Activated T-helper 1 cell treated with anti-CD3 and anti-CD28 coated beads, Interleukin-12 subunit alpha, Interleukin-12 subunit beta, Interleukin-2, Interleukin-4 antibody, amounts not matched to agents 30 ng/mL and 10 ng/mL and 1 ng/mL, durations not matched to agents 14 hours and 24 hours and 36 hours (primary cell): ENCODE measurements around the gene RUNX2. TPM values are rescaled to one million over a fixed set of nuclear protein-coding genes. Genes with fewer than 3 reads are reported as not detected.
A peak's percentile ranks its signal among the peaks of the same experiment; 100 is the strongest.

Experiments used
- DNase-seq: peaks from one replicate; pipeline ENCODE4 v3.0.0; 2021; ENCODE audit warnings: low spot score
- H3K27ac Mint-ChIP-seq: one replicate; pipeline ENCODE4 v1.8.0; 2021; ENCODE audit warnings: mild to moderate bottlenecking, mixed read lengths
- H3K27me3 Mint-ChIP-seq: one replicate; pipeline ENCODE4 v1.8.0; 2022; ENCODE audit warnings: mild to moderate bottlenecking, moderate library complexity, mixed read lengths; ENCODE audit not compliant: insufficient read depth
- H3K36me3 Mint-ChIP-seq: one replicate; pipeline ENCODE4 v1.8.0; 2021; ENCODE audit warnings: low read depth, mixed read lengths
- H3K4me1 Mint-ChIP-seq: one replicate; pipeline ENCODE4 v1.8.0; 2021; ENCODE audit warnings: low read depth, mixed read lengths
- H3K4me3 Mint-ChIP-seq: one replicate; pipeline ENCODE4 v1.8.0; 2021; ENCODE audit warnings: mild to moderate bottlenecking, moderate library complexity, mixed read lengths
- H3K9me3 Mint-ChIP-seq: one replicate; pipeline ENCODE4 v1.8.0; 2021; ENCODE audit warnings: mixed read lengths
- intact Hi-C: fragments of 100-400 bp; cut with micrococcal nuclease; formaldehyde crosslinking; loops from one replicate; pipeline ENCODE4 v1.15.1; 2024
- total RNA-seq: library from RNA; stranded (reverse); gene quantifications from 2 replicates; pipeline ENCODE4 v1.2.3, GENCODE V29; 2022

The RUNX2 gene
- total RNA-seq, 1 donor from 2014 or later: 12.7 TPM

GRCh38 chr6:45493761-45494160, 165.6 kb downstream of the RUNX2 start:
- Mint-ChIP-seq H3K4me1 (peaks cover 61% of the 10 kb centered on the region), H3K27ac (no peak overlapping the region), H3K4me3 (no peak overlapping the region), H3K27me3 (no peaks in the 10 kb centered on the region), H3K9me3 (no peaks in the 10 kb centered on the region), H3K36me3 (peaks cover 29% of the 10 kb centered on the region)
- intact Hi-C loops: no loop called here
- no peak for DNase-seq

- DNase-seq: no peak
- peaks cover 27% of the 10 kb centered on the region for H3K36me3 Mint-ChIP-seq
- intact Hi-C loops: no loop called here
Observed at GRCh38 chr6:45494416-45495135, 166.4 kb downstream of the RUNX2 start.

GRCh38 chr6:45495429-45496084, 167.4 kb downstream of the RUNX2 start:
- H3K4me1 Mint-ChIP-seq: peaks cover 46% of the 10 kb centered on the region
- peak; percentile 8 for DNase-seq
- intact Hi-C loops: no loop called here
- peaks cover 30% of the 10 kb centered on the region for H3K36me3 Mint-ChIP-seq
- peak overlapping the region; percentile 78 for H3K27ac Mint-ChIP-seq
- H3K4me3 Mint-ChIP-seq: peak overlapping the region; percentile 24
- no peaks in the 10 kb centered on the region for H3K27me3 Mint-ChIP-seq
- no peaks in the 10 kb centered on the region for H3K9me3 Mint-ChIP-seq

More at GRCh38 chr6:45494416-45495135, 166.4 kb downstream of the RUNX2 start:
- no peaks in the 10 kb centered on the region for H3K9me3 Mint-ChIP-seq
- no peak overlapping the region for H3K4me3 Mint-ChIP-seq
- no peaks in the 10 kb centered on the region for H3K27me3 Mint-ChIP-seq
- H3K4me1 Mint-ChIP-seq: peaks cover 56% of the 10 kb centered on the region
- H3K27ac Mint-ChIP-seq: peak overlapping the region; percentile 56

GRCh38 chr6:45496085-45496433, 167.9 kb downstream of the RUNX2 start:
- Mint-ChIP-seq H3K9me3 (no peaks in the 10 kb centered on the region), H3K4me1 (peaks cover 42% of the 10 kb centered on the region), H3K27me3 (no peaks in the 10 kb centered on the region), H3K36me3 (peaks cover 32% of the 10 kb centered on the region), H3K27ac (peak overlapping the region; percentile 78), H3K4me3 (peak overlapping the region; percentile 20)
- DNase-seq: no peak
- intact Hi-C loops: no loop called here

GRCh38 chr6:45498591-45498990, 170.5 kb downstream of the RUNX2 start:
- Mint-ChIP-seq H3K27me3 (no peaks in the 10 kb centered on the region), H3K36me3 (peaks cover 42% of the 10 kb centered on the region), H3K4me1 (peaks cover 45% of the 10 kb centered on the region), H3K4me3 (no peak overlapping the region), H3K27ac (no peak overlapping the region), H3K9me3 (no peaks in the 10 kb centered on the region)
- DNase-seq: no peak
- intact Hi-C loops: no loop called here

GRCh38 chr6:45500924-45501816, 173.0 kb downstream of the RUNX2 start:
- Mint-ChIP-seq H3K36me3 (peaks cover 30% of the 10 kb centered on the region), H3K27ac (no peak overlapping the region), H3K9me3 (no peaks in the 10 kb centered on the region), H3K4me3 (no peak overlapping the region), H3K4me1 (peaks cover 36% of the 10 kb centered on the region), H3K27me3 (no peaks in the 10 kb centered on the region)
- intact Hi-C loops: no loop called here
- DNase-seq: no peak

- Mint-ChIP-seq H3K27ac (no peak overlapping the region), H3K4me1 (peaks cover 23% of the 10 kb centered on the region), H3K27me3 (no peaks in the 10 kb centered on the region), H3K4me3 (no peak overlapping the region), H3K9me3 (no peaks in the 10 kb centered on the region), H3K36me3 (peaks cover 26% of the 10 kb centered on the region)
- intact Hi-C loops: no loop called here
- DNase-seq: no peak
Observed at GRCh38 chr6:45502456-45502855, 174.3 kb downstream of the RUNX2 start.

- intact Hi-C loops: no loop called here
- Mint-ChIP-seq H3K4me1 (peaks cover 12% of the 10 kb centered on the region), H3K9me3 (no peaks in the 10 kb centered on the region), H3K27ac (no peak overlapping the region), H3K36me3 (peaks cover 25% of the 10 kb centered on the region), H3K27me3 (no peaks in the 10 kb centered on the region), H3K4me3 (no peak overlapping the region)
- no peak for DNase-seq
Observed at GRCh38 chr6:45504947-45505346, 176.8 kb downstream of the RUNX2 start.

- peaks cover 25% of the 10 kb centered on the region for H3K36me3 Mint-ChIP-seq
- DNase-seq: no peak
- H3K4me1 Mint-ChIP-seq: peaks cover 12% of the 10 kb centered on the region
- H3K9me3 Mint-ChIP-seq: no peaks in the 10 kb centered on the region
- no peak overlapping the region for H3K27ac Mint-ChIP-seq
- H3K27me3 Mint-ChIP-seq: no peaks in the 10 kb centered on the region
- intact Hi-C loops: no loop called here
- H3K4me3 Mint-ChIP-seq: no peak overlapping the region
Observed at GRCh38 chr6:45505470-45505869, 177.3 kb downstream of the RUNX2 start.

GRCh38 chr6:45507186-45507585, 179.1 kb downstream of the RUNX2 start:
- H3K27me3 Mint-ChIP-seq: no peaks in the 10 kb centered on the region
- no peak for DNase-seq
- no peak overlapping the region for H3K4me3 Mint-ChIP-seq
- H3K27ac Mint-ChIP-seq: no peak overlapping the region
- H3K36me3 Mint-ChIP-seq: peaks cover 17% of the 10 kb centered on the region
- intact Hi-C loops: no loop called here
- H3K9me3 Mint-ChIP-seq: no peaks in the 10 kb centered on the region
- peaks cover 12% of the 10 kb centered on the region for H3K4me1 Mint-ChIP-seq

GRCh38 chr6:45509426-45509825, 181.3 kb downstream of the RUNX2 start:
- intact Hi-C loops: no loop called here
- Mint-ChIP-seq H3K27me3 (no peaks in the 10 kb centered on the region), H3K36me3 (peaks cover 16% of the 10 kb centered on the region), H3K4me3 (no peak overlapping the region), H3K27ac (no peak overlapping the region), H3K9me3 (no peaks in the 10 kb centered on the region), H3K4me1 (peaks cover 3% of the 10 kb centered on the region)
- DNase-seq: no peak

GRCh38 chr6:45512717-45513116, 184.6 kb downstream of the RUNX2 start:
- no peak for DNase-seq
- no peaks in the 10 kb centered on the region for H3K27me3 Mint-ChIP-seq
- intact Hi-C loops: no loop called here
- no peak overlapping the region for H3K27ac Mint-ChIP-seq
- no peak overlapping the region for H3K4me3 Mint-ChIP-seq
- H3K36me3 Mint-ChIP-seq: peaks cover 16% of the 10 kb centered on the region
- H3K9me3 Mint-ChIP-seq: no peaks in the 10 kb centered on the region
- H3K4me1 Mint-ChIP-seq: no peaks in the 10 kb centered on the region

- Mint-ChIP-seq H3K27ac (no peak overlapping the region), H3K36me3 (peaks cover 16% of the 10 kb centered on the region), H3K9me3 (no peaks in the 10 kb centered on the region), H3K4me1 (no peaks in the 10 kb centered on the region), H3K27me3 (no peaks in the 10 kb centered on the region), H3K4me3 (no peak overlapping the region)
- intact Hi-C loops: no loop called here
- no peak for DNase-seq
Observed at GRCh38 chr6:45513213-45513618, 185.1 kb downstream of the RUNX2 start.
